GM21528 (cell line): ENCODE data around the gene MAP2.
"Not testable (repeated sequence)": the region's sequence is repeated elsewhere in the genome, so short reads cannot be mapped to it uniquely, and the experiment has no call there.

Experiments
- ATAC-seq: cut with Tn5 transposase; IDR thresholded peaks from one replicate; pipeline ENCODE4 v1.9.1; 2021; ENCODE audit warnings: mild to moderate bottlenecking, moderate library complexity; ENCODE audit not compliant: unreplicated experiment, low FRiP score

Gene MAP2

DNA sequence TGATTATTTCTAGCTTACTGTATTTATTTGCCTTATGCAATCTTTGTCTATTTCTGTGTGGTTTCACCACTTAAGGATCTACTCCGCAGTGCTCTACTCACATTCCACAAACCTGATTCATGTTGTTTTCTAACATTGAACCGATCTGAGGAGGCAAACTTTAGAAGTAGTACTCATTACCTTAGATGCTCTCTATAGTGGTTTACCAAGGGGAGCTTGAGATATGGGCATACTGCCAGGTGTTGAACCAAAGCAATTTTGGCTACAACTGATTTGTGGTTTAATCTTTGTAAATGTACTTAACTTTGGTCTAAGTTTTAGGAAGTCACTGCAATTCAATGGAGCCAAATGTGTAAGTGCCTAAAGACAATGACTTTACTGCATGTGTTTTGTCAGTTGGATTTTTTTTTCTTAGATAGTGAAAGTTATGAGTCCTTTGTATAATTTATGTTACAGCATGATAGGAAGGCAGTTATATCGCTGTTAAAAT lies 50.1 kb downstream of the MAP2 start:
- ATAC-seq, result no peak

DNA sequence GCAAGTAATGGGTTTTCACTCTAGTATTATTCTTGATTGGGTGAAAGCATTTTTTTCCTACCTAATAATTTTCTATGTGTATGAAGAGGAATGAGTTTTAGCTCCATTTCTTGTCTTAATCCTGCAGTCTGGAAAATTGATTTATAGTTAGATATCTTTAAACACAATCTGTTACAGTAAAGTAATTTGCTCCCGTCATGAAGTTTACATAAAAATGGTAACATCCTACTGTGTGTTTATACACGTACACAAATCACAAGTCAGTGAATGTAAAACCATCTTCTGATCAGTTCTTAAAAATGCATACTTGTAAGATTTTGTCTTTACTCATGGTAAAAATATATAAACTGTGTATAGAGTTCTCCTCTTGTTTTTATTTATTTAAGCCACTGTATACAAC lies 51.1 kb downstream of the MAP2 start:
- ATAC-seq, result no peak

DNA sequence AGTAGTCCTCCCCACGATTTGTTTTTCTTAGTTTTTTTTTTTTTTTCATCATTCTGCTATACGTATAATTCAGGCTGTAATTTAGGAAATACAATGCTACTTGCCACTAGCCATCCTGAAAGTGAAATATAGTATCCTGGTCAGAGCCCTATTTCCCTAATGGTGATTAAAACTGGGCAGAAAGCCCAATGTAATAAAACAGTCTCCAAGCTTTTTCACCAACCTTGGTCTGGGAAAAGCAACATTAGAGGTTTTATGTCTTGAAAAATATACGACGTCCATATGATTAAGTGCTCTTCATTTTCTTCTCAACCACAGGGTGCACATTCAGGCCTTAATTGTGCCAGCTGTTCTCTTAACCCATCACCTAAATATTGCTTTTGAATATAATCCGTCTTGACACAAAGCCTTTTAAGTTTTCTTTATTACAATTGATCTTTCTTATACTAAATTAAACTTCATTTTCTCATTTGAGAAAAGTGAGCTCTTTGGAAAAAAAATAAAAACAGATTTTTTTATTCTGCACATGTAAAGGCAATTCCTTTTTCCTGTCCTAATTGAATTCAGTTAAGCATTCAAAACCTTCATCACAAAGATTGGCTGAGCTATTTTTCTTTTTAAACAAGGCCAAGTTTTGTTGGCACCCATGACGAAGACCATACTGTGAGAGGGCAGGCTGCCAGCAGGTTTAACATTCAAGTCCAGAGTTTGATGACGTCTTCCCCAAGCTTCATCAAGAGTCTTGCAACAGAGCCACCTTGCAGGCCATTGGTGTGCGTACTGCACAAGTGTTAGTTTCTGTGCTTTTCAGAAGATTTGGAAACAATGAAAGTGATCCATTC lies 52.7 kb downstream of the MAP2 start:
- no peak for ATAC-seq

DNA sequence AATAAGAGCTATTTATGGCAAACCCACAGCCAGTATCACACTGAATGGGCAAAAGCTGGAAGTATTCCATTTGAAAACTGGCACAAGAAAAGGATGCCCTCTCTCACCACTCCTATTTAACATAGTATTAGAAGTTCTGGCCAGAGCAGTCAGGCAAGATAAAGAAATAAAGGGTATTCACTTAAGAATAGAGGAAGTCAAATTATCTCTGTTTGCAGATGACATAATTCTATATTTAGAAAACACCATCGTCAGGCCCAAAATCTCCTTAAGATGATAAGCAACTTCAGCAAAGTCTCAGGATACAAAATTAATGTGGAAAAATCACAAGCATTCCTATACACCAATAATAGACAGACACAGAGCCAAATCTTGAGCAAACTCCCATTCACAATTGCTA lies 68.4 kb downstream of the MAP2 start:
- not testable (repeated sequence) for ATAC-seq

DNA sequence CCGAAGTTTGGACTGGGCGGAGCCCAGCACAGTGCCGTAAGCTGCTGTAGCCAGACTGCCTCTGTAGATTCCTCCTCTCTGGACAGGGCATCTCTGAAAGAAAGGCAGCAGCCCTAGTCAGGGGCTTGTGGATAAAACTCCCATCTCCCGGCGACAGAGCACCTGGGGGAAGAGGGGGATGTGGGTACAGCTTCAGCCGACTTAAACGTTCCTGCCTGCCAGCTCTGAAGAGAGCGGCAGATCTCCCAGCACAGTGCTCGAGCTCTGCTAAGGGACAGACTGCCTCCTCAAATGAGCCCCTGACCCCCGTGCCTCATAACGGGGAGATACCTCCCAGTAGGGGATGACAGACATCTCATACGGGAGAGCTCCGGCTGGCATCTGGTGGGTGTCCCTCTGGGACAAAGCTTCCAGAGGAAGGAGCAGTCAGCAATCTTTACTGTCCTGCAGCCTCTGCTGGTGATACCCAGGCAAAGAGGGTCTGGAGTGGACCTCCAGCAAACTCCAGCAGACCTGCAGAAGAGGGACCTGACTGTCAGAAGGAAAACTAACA lies 71.3 kb downstream of the MAP2 start:
- not testable (repeated sequence) for ATAC-seq

DNA sequence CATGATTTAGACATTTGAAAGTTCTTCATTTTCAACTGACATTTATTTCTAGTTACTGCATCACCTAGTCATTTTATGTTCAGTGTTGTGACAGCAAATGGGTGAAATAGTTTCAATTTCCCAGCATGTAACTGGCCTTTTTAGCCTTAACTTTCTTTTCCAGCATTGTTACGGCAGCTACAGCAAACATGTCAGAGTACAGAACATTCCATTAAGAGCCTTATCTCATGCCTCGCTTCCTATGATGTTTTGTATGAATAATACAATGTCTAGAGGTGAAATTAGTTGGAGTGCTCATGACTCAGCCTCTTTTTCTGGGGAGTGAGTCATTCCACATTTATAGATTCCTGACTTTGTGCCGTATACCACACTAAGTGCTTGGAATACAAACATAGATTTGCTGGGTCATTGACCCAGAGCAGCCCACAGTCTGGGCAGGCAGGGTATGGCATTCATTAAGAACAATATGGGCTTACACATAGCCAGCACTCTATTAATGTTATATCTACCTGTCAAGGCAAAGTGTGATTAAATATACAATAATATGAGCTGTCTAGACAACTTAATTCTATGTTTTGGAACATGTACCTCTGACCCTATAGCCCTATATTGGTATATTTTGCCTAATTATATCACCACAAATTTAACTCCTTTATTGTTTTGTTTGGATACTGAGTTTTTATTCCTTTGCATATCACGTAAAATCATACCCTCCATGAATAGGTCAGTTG lies 72.2 kb downstream of the MAP2 start:
- ATAC-seq, result no peak

DNA sequence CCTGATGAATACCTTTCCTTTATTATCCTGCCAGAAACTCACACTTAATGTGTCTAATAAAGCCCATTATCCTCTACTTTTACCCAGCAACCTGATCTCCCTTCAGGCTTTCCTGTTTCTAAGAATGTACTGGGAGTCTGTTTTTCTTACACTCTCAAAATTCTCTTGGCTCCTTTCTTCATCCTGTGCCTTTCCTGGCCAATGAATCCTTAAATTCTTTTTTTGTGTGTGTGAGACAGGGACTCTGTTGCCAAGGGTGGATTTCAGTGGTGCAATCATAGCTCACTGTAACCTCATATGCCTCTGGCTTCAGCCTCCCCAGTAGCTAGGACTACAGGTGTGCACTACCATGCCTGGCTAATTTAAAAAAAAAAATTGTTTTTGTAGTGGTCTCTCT lies 72.7 kb downstream of the MAP2 start:
- ATAC-seq, result no peak

DNA sequence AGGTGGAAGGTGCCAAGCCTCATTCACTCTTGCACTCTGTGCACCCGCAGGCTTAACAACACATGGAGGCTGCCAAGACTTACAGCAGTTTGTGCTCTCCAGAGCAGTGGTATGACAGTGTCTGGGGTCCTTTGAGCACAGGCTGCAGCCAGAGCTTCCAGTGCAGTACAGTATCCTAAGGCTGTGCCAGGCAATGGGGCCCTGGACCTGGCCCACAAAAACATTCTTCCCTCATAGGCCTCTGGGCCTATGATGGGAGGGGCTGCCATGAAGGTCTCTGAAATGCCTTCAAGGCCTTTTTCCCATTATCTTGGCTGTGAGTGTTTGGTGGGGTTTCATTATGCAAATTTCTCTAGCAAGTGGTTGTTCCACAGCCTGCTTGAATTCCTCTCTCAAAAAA lies 74.8 kb downstream of the MAP2 start:
- no peak for ATAC-seq

DNA sequence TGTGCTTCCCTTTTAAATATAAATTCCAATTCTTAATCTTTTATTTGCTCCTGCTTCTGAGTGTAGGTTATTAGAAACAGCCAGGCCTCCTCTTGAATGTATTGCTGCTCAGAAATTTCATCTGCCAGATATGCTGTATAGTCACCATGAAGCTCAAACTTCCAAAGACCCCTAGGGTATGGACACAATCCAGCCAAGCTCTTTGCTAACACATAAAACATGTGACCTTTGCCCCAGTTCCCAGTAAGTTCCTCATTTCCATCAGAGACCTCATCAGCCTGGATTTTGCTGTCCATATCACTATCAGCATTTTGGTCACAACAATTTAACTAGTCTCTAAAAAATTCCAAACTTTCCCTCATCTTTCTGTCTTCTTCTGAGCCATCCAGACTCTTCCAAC lies 75.2 kb downstream of the MAP2 start:
- ATAC-seq, result no peak

DNA sequence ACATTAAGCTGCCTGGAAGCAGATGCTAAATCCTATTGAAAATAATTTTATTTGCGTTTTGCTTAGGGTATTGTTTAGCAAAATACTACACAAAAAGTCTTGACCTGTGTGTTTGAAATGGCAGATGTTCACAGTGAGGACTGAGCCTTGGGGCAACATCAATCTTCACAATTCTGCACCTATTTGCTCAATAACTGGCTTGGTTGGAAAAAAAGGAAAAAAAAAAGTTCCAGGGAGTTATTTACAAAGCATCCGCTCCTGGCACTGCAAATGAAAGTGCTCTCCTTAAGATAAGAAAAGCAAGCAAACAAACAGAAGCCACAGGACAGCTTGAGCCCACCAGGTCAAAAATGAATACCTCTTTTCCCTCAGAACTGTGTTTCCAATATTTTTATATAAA lies 77.7 kb downstream of the MAP2 start:
- no peak for ATAC-seq

DNA sequence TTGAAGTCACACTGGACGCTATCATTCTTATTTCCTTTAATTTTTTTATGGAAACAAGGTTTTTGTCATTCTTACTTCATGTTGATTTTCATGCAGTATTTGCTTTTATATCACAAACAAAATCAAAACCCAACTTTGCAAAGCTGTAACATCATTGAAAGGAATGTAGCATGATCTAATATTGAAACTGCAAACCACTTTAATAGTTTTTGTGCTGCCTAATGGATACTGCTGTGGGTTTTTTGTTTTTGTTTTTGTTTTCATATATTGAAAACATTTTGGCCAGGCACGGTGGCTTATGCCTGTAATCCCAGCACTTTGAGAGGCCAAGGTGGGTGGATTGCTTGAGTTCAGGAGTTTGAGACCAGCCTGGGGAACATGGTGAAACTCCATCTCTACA lies 81.6 kb downstream of the MAP2 start:
- ATAC-seq, result no peak

DNA sequence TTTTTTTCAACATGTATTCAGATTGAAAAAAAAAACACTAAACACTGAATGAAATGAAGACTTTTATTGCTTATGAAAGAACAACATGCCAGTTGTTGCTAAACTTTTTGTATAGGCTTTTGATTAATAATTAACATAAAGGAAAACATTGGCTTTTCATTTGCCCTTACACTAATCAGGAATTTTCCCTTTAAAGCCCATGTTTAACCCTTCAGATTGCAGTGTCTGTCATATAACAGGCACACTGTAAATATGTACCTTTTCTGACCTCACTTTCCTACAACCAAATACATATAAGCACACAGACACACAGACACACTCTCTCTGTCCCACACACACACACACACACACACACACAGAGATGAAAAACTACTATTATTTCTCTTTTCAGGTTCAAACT lies 84.4 kb downstream of the MAP2 start:
- ATAC-seq, result no peak

DNA sequence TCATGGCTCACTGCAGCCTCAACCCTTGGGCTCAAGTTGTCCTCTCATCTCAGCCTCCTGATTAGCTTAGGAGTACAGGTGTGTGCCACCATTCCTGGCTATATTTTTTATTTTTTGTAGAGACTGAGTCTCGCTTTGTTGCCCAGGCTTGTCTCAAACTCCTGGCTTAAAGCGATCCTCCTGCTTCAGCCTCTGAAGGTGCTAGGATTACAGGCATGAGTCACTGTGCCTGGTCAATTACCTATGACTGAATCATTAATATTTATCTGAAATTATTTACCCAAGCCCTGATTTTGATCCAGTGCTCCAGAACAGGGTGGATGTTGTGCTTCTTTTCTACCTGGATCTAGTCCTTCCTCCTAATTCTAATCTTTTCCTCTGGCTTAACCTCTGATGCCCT lies 87.8 kb downstream of the MAP2 start:
- no peak for ATAC-seq

DNA sequence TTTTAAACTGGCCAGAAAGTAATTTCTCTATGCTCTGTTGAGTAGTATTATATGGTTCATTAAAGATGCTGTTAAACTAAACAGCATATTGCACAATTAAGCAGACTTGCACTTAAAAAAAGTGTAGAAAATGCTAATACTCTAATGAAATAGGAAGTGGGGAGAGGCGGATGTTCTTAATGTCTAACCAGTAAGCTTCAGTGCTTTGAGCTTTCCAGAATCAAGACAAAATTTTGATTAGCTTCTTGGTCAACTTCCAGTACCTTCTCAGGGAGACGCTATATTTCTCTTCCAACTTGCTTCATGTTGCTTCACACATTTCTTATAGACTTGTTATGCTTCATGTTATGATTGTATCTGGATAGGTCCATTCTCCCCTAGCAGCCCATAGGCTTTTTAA lies 89.1 kb downstream of the MAP2 start:
- ATAC-seq, result no peak

DNA sequence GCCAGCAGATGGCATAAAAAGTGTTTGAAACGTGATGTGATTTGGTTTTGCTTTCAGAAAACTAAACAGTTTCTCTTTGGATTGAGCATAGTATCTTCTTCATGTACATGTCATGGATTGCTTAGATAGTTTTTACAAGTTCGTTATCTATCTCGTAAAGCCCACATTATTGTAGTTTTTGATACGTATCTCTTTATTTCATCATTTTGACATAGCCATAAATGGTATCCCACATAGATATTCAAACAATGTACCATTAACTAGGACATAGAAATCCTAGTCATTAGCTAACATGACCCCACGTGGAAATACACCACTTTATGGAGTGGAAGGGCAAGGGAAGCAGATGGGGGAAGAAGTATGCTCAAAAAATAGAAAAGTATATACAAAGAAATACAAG lies 93.6 kb downstream of the MAP2 start:
- no peak for ATAC-seq

DNA sequence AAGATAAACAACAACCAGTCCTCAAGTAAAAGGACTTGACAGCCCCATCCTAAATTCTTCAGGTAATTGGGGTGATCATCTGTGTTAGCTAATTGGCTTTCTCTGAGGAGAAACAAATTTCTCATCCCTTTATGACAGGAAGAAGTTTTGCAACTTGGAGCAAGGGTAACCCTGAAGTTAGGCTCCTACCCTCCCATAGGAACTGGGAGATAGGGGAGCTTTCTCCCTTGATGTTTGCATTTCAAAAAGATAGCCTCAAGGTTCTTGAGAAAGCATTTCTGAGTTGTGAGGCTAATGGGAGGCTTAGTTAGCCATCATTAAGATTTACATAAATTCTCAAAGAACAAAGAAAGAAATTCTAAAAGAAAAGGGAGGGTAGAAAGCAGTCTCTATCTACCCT lies 95.4 kb downstream of the MAP2 start:
- ATAC-seq, result no peak

DNA sequence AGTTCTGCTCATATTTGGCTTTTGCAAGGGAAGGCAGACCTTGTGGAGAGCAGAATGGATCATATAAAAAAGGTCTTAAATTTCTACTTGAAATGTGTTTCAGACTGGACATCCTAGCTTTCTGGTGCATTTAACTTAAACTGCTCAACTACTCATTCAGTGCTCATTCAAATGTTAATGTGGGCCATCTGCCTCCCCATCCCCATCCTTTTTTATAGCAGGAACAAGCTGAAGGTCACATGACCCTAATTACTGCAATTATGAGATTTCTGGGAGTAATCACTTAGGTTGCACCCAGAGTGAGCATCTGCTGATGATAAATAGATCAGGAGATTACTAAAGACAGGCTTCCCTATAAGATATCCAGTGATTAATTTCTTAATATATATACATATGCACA lies 96.1 kb downstream of the MAP2 start:
- ATAC-seq, result no peak

DNA sequence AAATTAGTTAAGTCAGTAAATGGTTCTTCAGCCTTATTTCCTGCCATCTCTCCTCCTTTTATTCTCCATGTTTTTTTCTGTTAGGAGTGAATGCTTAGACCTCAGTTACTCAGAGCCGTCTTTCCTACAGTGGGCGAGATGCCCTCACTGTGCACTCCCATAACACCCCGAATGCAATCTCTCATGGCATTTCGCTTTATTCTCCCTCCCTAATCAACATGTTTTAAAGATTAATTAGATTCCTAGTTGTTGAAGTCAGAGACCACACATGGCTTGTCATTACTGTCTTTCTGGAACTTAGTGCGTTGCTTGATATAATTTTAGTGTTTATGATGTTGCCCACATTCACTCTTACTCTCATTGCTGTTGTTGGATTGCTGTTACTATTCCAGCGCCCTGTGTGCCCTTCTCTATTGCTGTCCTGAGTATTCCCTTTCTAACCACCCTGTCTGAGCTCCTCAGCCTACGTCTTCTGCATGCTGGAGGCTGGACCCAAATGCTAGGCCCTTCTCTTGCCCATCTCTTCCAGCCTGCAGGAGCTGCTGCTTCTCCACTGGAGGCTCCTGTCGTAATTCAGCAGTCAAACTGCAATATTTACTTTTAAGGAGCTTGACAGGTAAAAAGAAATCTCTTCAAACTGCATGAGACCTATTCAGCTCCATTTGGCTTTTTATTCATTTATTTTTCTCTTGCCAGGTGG lies 99.3 kb downstream of the MAP2 start:
- ATAC-seq, result no peak

DNA sequence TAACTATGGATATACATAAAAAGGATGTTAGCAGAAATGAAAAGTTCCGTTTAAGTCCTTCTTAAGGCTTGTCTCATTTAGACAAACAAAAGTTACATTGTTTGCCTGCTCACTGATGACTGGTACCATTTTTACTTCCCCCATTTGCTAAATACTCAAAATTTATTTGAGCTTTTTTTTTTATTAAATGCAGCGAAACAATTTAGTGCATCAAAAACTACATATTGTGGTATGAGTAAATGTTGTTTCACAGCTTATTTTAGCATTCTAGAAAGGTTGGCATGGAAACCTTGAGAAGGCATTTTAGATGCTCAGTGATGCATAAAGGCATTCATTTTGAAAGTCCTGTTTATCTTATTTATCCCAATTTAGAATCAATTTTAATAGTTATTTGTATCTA lies 100.0 kb downstream of the MAP2 start:
- ATAC-seq, result no peak

DNA sequence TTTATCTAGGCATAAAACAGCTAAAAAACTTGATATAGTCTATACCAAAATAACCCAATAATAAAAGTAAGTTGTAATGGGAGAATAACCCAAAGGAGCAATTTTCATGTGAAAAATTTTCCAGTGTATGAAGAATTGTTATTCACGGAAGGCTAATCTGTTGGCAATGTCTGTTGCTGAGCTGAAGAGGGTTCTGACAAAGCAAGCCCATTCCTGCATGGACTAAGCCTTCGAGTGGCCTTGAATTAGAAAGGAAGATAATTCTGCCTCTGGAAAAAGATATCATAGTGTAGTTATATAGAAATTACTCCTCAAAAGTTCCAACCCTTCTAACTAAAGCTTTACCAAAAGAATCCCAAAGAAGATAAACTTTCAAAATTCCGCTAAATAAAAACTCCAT lies 101.5 kb downstream of the MAP2 start:
- ATAC-seq, result no peak

DNA sequence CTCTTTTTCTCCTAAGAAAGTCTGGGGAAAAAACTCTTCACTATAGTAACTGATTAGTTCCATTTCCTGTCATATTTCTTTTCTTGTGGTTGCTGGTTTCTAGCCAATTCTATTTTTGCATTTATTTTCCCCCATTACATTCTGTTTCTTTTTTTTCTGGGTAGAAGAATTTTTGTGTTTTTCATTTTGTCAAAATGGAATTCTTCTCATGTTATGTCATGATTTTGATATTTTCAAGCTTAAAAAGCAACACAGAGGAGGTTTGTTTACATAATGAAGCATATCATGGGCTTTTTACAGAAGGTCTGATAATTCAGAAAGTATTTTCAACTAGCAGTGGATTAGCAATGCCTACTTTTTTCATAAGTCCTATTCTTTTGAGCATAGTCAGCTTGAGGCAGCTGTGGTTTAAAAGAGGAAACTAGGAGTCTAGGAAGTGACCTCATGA lies 102.0 kb downstream of the MAP2 start:
- no peak for ATAC-seq
